ENCODE results near the gene HACD2. TPM values are rescaled to one million over a fixed set of nuclear protein-coding genes. Genes with fewer than 3 reads are reported as not detected.
"Not testable (repeated sequence)": the region's sequence is repeated elsewhere in the genome, so short reads cannot be mapped to it uniquely, and the experiment has no call there.

Gene HACD2
- total RNA-seq, 3 donors from 2014 or later (not counting 1 experiment from before 2014, with no cell fraction given), result 16.1 to 34.1 (median 24.6) TPM

GRCh38 chr3:123491966-123492587 lies 92.8 kb downstream of the HACD2 start:
- peak; percentile 65 to 84 (median 75) for ATAC-seq

DNA sequence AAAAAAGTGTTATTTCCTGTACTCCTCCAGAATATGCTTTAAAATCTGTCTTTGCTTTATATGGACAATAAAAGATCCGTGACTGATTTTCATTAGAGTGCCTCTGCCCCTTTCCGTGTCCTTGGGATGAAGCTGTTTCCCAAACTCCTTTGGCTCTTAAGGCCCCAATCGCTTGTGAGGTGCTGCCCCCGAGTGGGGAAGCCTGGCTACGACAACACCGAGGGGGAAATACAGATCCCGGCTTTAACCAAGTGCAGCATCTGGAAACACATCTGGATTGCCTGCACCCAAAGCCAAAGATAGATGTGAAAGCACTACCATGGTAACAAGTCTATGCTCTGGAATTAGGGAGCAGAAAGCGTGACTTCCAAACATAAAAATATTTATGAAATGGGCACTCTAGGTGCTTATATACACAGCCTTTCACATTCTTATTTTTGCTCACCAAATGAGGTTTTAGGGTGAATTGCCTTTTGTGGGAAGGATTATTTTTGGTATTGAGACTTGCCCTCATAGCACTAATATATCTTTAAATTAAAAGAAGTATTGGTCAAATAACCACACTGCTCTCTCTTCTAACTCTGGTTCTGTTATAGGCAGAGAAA lies 95.4 kb downstream of the HACD2 start:
- Histone ChIP-seq H3K9me3 (ENCODE audit: control insufficient read depth, insufficient read depth, low read length) (no peaks in the 10 kb centered on the region), H3K27ac (ENCODE audit: low read length) (no peak overlapping the region), H3K4me1 (ENCODE audit: control insufficient read depth, insufficient read depth, low read length) (no peaks in the 10 kb centered on the region), H3K4me3 (ENCODE audit: low read length) (no peak overlapping the region), H3K27me3 (ENCODE audit: control insufficient read depth, insufficient read depth, low read length) (no peaks in the 10 kb centered on the region), H3K36me3 (ENCODE audit: control insufficient read depth, insufficient read depth, low read length) (peaks cover 6% of the 10 kb centered on the region)
- H3K9me3 Mint-ChIP-seq, result no peaks in the 10 kb centered on the region
- peak; percentile 36 to 57 for DNase-seq
- peaks cover 13 to 27% of the 10 kb centered on the region in 2 donors for H3K4me1 Mint-ChIP-seq
- H3K27me3 Mint-ChIP-seq (ENCODE audit: low read depth in 2 of 2), result peaks cover 0 to 5% of the 10 kb centered on the region in 2 donors
- 17% methylated on average over 8 of the region's 8 CpGs for WGBS (ENCODE audit: insufficient coverage)
- no peak overlapping the region for H3K27ac Mint-ChIP-seq
- intact Hi-C loops (cut with micrococcal nuclease), result loop anchor here (5.0 kb wide), 2 partner anchors 162 to 1942 kb away; partner anchors contain the start of gene POLQ
- TF ChIP-seq, protein P1, sequence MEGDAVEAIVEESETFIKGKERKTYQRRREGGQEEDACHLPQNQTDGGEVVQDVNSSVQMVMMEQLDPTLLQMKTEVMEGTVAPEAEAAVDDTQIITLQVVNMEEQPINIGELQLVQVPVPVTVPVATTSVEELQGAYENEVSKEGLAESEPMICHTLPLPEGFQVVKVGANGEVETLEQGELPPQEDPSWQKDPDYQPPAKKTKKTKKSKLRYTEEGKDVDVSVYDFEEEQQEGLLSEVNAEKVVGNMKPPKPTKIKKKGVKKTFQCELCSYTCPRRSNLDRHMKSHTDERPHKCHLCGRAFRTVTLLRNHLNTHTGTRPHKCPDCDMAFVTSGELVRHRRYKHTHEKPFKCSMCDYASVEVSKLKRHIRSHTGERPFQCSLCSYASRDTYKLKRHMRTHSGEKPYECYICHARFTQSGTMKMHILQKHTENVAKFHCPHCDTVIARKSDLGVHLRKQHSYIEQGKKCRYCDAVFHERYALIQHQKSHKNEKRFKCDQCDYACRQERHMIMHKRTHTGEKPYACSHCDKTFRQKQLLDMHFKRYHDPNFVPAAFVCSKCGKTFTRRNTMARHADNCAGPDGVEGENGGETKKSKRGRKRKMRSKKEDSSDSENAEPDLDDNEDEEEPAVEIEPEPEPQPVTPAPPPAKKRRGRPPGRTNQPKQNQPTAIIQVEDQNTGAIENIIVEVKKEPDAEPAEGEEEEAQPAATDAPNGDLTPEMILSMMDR (IDR thresholded peaks at IDR 0.05), result peak; percentile 66
- ATAC-seq, result peak in 2 of 3 donors; percentile 57 to 67
- no peak overlapping the region for H3K4me3 Mint-ChIP-seq
- H3K36me3 Mint-ChIP-seq, result no peaks in the 10 kb centered on the region

More at GRCh38 chr3:123491966-123492587, 92.8 kb downstream of the HACD2 start:
- H3K27ac ChIP-seq (ENCODE audit: low read length), result no peak overlapping the region
- peaks cover 13 to 27% of the 10 kb centered on the region in 2 donors for H3K4me1 Mint-ChIP-seq
- TF ChIP-seq, protein P1 (IDR thresholded peaks at IDR 0.05), result no peak
- no peaks in the 10 kb centered on the region for H3K9me3 Mint-ChIP-seq
- H3K27ac Mint-ChIP-seq, result peak overlapping the region; percentile 64 to 76
- no peaks in the 10 kb centered on the region for H3K9me3 ChIP-seq (ENCODE audit: control insufficient read depth, insufficient read depth, low read length)
- H3K36me3 ChIP-seq (ENCODE audit: control insufficient read depth, insufficient read depth, low read length), result peaks cover 12% of the 10 kb centered on the region
- H3K27me3 Mint-ChIP-seq (ENCODE audit: low read depth in 2 of 2), result no peaks in the 10 kb centered on the region
- no peaks in the 10 kb centered on the region for H3K4me1 ChIP-seq (ENCODE audit: control insufficient read depth, insufficient read depth, low read length)
- WGBS (ENCODE audit: insufficient coverage), result 90% methylated on average over 3 of the region's 4 CpGs
- H3K4me3 Mint-ChIP-seq, result no peak overlapping the region
- H3K27me3 ChIP-seq (ENCODE audit: control insufficient read depth, insufficient read depth, low read length), result no peaks in the 10 kb centered on the region
- intact Hi-C loops (cut with micrococcal nuclease), result no loop called here
- H3K36me3 Mint-ChIP-seq, result no peaks in the 10 kb centered on the region
- no peak overlapping the region for H3K4me3 ChIP-seq (ENCODE audit: low read length)
- DNase-seq, result peak in 1 of 2 donors; percentile 55

- Mint-ChIP-seq H3K4me3 (no peak overlapping the region), H3K4me1 (peaks cover 13 to 24% of the 10 kb centered on the region in 2 donors), H3K27ac (no peak overlapping the region), H3K36me3 (no peaks in the 10 kb centered on the region), H3K27me3 (ENCODE audit: low read depth in 2 of 2) (peaks cover 0 to 5% of the 10 kb centered on the region in 2 donors), H3K9me3 (no peaks in the 10 kb centered on the region)
- TF ChIP-seq, protein P1 (IDR thresholded peaks at IDR 0.05), result no peak
- Histone ChIP-seq H3K4me3 (ENCODE audit: low read length) (no peak overlapping the region), H3K27me3 (ENCODE audit: control insufficient read depth, insufficient read depth, low read length) (no peaks in the 10 kb centered on the region), H3K36me3 (ENCODE audit: control insufficient read depth, insufficient read depth, low read length) (no peaks in the 10 kb centered on the region), H3K9me3 (ENCODE audit: control insufficient read depth, insufficient read depth, low read length) (no peaks in the 10 kb centered on the region), H3K4me1 (ENCODE audit: control insufficient read depth, insufficient read depth, low read length) (no peaks in the 10 kb centered on the region), H3K27ac (ENCODE audit: low read length) (no peak overlapping the region)
- no peak for ATAC-seq
- no peak for DNase-seq
- WGBS (ENCODE audit: insufficient coverage), result 84% methylated on average over 5 of the region's 5 CpGs
- intact Hi-C loops (cut with micrococcal nuclease), result loop anchor here (5.0 kb wide), 2 partner anchors 161 to 1941 kb away; partner anchors contain the start of gene POLQ
Measured at GRCh38 chr3:123488645-123489347, 96.1 kb downstream of the HACD2 start.

- not testable (repeated sequence) for H3K36me3 ChIP-seq (ENCODE audit: control insufficient read depth, insufficient read depth, low read length); H3K4me1 ChIP-seq (ENCODE audit: control insufficient read depth, insufficient read depth, low read length); H3K27me3 Mint-ChIP-seq (ENCODE audit: low read depth in 2 of 2); DNase-seq; H3K36me3 Mint-ChIP-seq; ATAC-seq; H3K9me3 Mint-ChIP-seq; H3K27ac ChIP-seq (ENCODE audit: low read length); H3K4me3 Mint-ChIP-seq; H3K27ac Mint-ChIP-seq; H3K9me3 ChIP-seq (ENCODE audit: control insufficient read depth, insufficient read depth, low read length); H3K4me3 ChIP-seq (ENCODE audit: low read length); H3K27me3 ChIP-seq (ENCODE audit: control insufficient read depth, insufficient read depth, low read length)
- H3K4me1 Mint-ChIP-seq, result peaks cover 8 to 15% of the 10 kb centered on the region in 2 donors
- 84% methylated on average over 7 of the region's 8 CpGs for WGBS (ENCODE audit: insufficient coverage)
- intact Hi-C loops (cut with micrococcal nuclease), result loop anchor here (5.0 kb wide), 2 partner anchors 160 to 1940 kb away; partner anchors contain the start of gene POLQ
Measured at GRCh38 chr3:123487063-123487462, 97.8 kb downstream of the HACD2 start.

All from natural killer cell (primary cell).